Mucosa of descending colon (tissue), 3 donors: ENCODE results near the gene SMIM36. TPM values are rescaled to one million over a fixed set of nuclear protein-coding genes. Genes with fewer than 3 reads are reported as not detected.
A peak's percentile ranks its signal among the peaks of the same experiment; 100 is the strongest.

Experiments used
- ATAC-seq: fragments of 200-7000 bp; cut with Tn5 transposase; one replicate; pipeline ENCODE4 v1.9.1; 2020; ENCODE audit warnings: mild to moderate bottlenecking, moderate library complexity
- DNase-seq, 3 donors: peaks; one replicate each; pipeline ENCODE4 v3.0.0-alpha.2; 2020
- H3K36me3 ChIP-seq: fragments of 200-600 bp; one replicate; pipeline ENCODE4 v1.8.0; 2021; ENCODE audit warnings: low read depth, mild to moderate bottlenecking
- H3K4me1 ChIP-seq: fragments of 200-600 bp; one replicate; pipeline ENCODE4 v1.8.0; 2021; ENCODE audit warnings: low read depth, mild to moderate bottlenecking
- H3K4me3 ChIP-seq: fragments of 200-600 bp; one replicate; pipeline ENCODE4 v1.8.0; 2021; ENCODE audit warnings: mild to moderate bottlenecking
- H3K9me3 ChIP-seq: fragments of 200-600 bp; one replicate; pipeline ENCODE4 v1.8.0; 2021; ENCODE audit warnings: mild to moderate bottlenecking
- CTCF ChIP-seq: fragments of 200-600 bp; IDR thresholded peaks from one replicate; pipeline ENCODE4 v1.8.0; 2022; ENCODE audit warnings: antibody characterized with exemption, mild to moderate bottlenecking
- intact Hi-C, 2 donors: fragments of 100-400 bp; cut with DNase I in 1 of 2; cut with micrococcal nuclease in 1 of 2; formaldehyde crosslinking; loops; one replicate each; pipeline versions ENCODE4 v1.11.0 to v1.11.1; 2022; cut with DNase I, micrococcal nuclease
- total RNA-seq, 3 donors: library from RNA; stranded (reverse); fragmentation: NEBNext Ultra II Directional in 2 of 3; extraction: Animal tissue kit (Norgen Biotek cat#: 25700) in 2 of 3; gene quantifications; one replicate each; pipeline versions ENCODE4 v1.2.1 to v1.2.4, GENCODE V29; 2021 to 2023
- donor health status: DM: no; HTN: no; CAD: no; lungs with moderate emphysema.
- donor health status: DM: no; HTN: no; CAD: no.
- donor health status: DM: no; HTN: yes; CAD: no.

SMIM36 gene
- total RNA-seq, 3 donors from 2014 or later, result not detected

GRCh38 chr17:55458978-55459377, 52.3 kb downstream of the SMIM36 start:
- H3K4me3 ChIP-seq, result no peak overlapping the region
- DNase-seq (no peak), ATAC-seq (no peak)
- H3K36me3 ChIP-seq, result no peaks in the 10 kb centered on the region
- no peak for TF ChIP-seq CTCF
- H3K4me1 ChIP-seq, result no peaks in the 10 kb centered on the region
- intact Hi-C loops, result no loop called here
- no peaks in the 10 kb centered on the region for H3K9me3 ChIP-seq

- no peak for TF ChIP-seq CTCF
- Histone ChIP-seq H3K4me3 (no peak overlapping the region), H3K36me3 (no peaks in the 10 kb centered on the region), H3K4me1 (no peaks in the 10 kb centered on the region), H3K9me3 (no peaks in the 10 kb centered on the region)
- intact Hi-C loops, result no loop called here
- DNase-seq (no peak), ATAC-seq (no peak)
Measured at GRCh38 chr17:55458287-55458900, 52.9 kb downstream of the SMIM36 start.

- no peak for DNase-seq
- Histone ChIP-seq H3K36me3 (no peaks in the 10 kb centered on the region), H3K4me1 (no peaks in the 10 kb centered on the region), H3K9me3 (no peaks in the 10 kb centered on the region), H3K4me3 (no peak overlapping the region)
- ATAC-seq, result no peak
- intact Hi-C loops, result no loop called here
- TF ChIP-seq CTCF, result no peak
Measured at GRCh38 chr17:55456307-55457240, 54.7 kb downstream of the SMIM36 start.

DNA sequence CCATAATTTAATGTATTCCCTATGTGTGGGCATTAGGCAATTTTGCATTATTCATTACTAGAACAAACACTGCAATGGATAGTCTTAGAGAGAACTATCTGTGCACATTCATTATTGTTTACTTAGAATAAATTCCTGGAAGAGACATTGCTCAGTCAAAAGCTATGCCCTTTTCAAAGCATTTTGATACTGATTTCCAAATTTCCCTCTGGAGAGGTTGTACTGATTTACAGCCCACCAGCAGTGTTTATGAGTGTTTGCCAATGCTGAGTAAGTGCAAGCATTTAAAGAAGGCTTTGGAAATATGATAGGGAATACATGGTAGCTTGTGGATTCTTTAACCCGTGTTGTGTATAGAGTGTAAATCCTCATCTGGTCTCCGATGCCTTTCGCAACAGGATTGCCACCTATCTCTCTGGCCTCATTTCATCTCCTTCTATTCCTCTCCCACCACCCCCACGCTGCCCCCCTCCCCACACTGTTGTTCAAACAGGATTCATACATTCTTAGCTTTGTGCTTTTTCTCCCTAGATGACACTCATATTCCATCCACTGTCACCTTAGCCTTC, 56.3 kb downstream of the SMIM36 start:
- Histone ChIP-seq H3K4me3 (no peak overlapping the region), H3K4me1 (peaks cover 7% of the 10 kb centered on the region), H3K9me3 (no peaks in the 10 kb centered on the region), H3K36me3 (no peaks in the 10 kb centered on the region)
- ATAC-seq (peak; percentile 59), DNase-seq (no peak)
- TF ChIP-seq CTCF, result no peak
- intact Hi-C loops, result no loop called here

DNA sequence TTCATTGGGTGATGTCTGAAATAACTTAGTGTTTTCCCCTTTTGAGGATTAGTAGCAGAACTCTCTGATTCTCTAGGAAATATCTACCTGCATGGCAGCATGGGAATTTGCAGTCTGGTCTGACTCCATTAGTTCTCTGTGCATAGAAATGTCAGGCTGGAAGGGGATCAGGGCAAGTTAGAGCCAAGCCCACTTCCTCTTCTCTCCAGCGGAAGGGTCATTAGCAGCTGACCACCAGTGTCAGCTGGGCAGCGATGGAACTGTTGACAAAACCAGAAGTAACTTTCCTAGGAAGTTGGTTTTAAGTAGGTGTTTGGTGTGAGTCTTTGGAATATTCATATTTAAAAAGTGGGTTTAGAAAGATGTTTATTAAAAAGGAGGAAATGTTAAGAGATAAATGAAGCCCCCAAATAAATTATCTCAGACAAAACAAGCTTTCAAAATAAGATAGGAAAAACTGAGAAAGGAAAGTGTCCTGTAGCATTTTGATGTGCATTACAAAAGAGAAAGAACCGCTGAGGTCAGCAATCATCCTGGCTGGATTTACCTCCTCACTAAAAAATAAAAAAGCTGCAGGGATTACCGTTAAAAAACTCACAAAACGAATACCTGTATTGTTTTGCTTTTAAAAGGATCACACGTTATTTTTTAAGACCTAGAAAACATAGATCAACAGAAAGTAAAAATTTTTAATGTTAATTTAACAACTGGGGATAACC, 57.3 kb downstream of the SMIM36 start:
- intact Hi-C loops, result no loop called here
- H3K4me3 ChIP-seq, result no peak overlapping the region
- ATAC-seq (no peak), DNase-seq (peak in 1 of 3 donors; percentile 17)
- H3K9me3 ChIP-seq, result no peaks in the 10 kb centered on the region
- H3K4me1 ChIP-seq, result peaks cover 13% of the 10 kb centered on the region
- H3K36me3 ChIP-seq, result no peaks in the 10 kb centered on the region
- TF ChIP-seq CTCF, result no peak
